K562 (cell line): ENCODE results near the gene ERFL. TPM values are rescaled to one million over a fixed set of nuclear protein-coding genes. Genes with fewer than 3 reads are reported as not detected.

Experiments used
- ATAC-seq: fragments of 200-7000 bp; cut with Tn5 transposase; 3 replicates; pipeline ENCODE4 v1.9.1; 2020; ENCODE audit warnings: moderate library complexity
- BruUV-seq: library from RNA; stranded (reverse); fragments of 400-500 nt; replicated peaks from 2 replicates; lab custom pipeline; 2021; lab: Mats Ljungman, UMichigan
- CTCF ChIA-PET: fragments of 300-600 bp; formaldehyde crosslinking; extraction: SDS; loops from one replicate; lab custom pipeline; 2021; ENCODE audit warnings: low intra/inter-chr PET ratio; lab: Yijun Ruan, JAX
- POLR2A ChIA-PET: fragments of 300-600, 350-650 bp; sonication (Branson Sonifier 250); formaldehyde crosslinking; extraction: SDS; loops from one replicate; lab custom pipeline; 2021; ENCODE audit warnings: antibody characterized with exemption, inconsistent platforms; lab: Yijun Ruan, JAX
- DNase-seq, 4 experiments: peaks; one replicate each; pipeline versions ENCODE4 v3.0.0 to v3.0.0-alpha.2; 2011 to 2018; ENCODE audit warnings: low spot score in 3 of 4, mixed read lengths in 3 of 4; ENCODE audit errors: extremely low read depth in 1 of 4
- FAIRE-seq: peaks from 2 replicates; lab custom pipeline; 2011; peaks lifted over from hg19 to GRCh38; lab: Jason Lieb, UNC
- H2AFZ ChIP-seq: 2 replicates; pipeline ENCODE4 v1.6.0; 2011; ENCODE audit warnings: low read depth, low read length, control low read depth, inconsistent platforms
- H3K27ac ChIP-seq: fragments of 200-600 bp; 3 replicates; pipeline ENCODE4 v1.8.0; 2011; ENCODE audit warnings: low read depth, mild to moderate bottlenecking, control low read depth, inconsistent platforms, low read length, moderate library complexity, mixed read lengths; ENCODE audit errors: extremely low read depth
- H3K27me3 ChIP-seq, 2 experiments: fragments of 300-600 bp in 1 of 2; 2 replicates in 1 of 2; 3 replicates in 1 of 2; pipeline versions ENCODE4 v1.6.0 to v1.8.0; 2011; ENCODE audit warnings: inconsistent platforms in 2 of 2, low read length in 2 of 2, mild to moderate bottlenecking in 1 of 2, mixed read lengths in 1 of 2, moderate library complexity in 1 of 2; ENCODE audit not compliant: control insufficient read depth in 2 of 2, insufficient read depth in 2 of 2
- H3K36me3 ChIP-seq: fragments of 300-600 bp; 3 replicates; pipeline ENCODE4 v1.8.0; 2011; ENCODE audit warnings: mild to moderate bottlenecking, low read length, inconsistent platforms; ENCODE audit not compliant: control insufficient read depth, insufficient read depth
- H3K4me1 ChIP-seq, 2 experiments: fragments of 200-600 bp in 1 of 2; replicated peaks in 1 of 2; 2 replicates in 1 of 2; 3 replicates in 1 of 2; pipeline versions ENCODE4 v1.5.1 to v1.8.0; 2011; ENCODE audit warnings: inconsistent platforms in 2 of 2, low read length in 2 of 2, mild to moderate bottlenecking in 1 of 2, mixed read lengths in 1 of 2, moderate library complexity in 1 of 2; ENCODE audit not compliant: control insufficient read depth in 2 of 2, insufficient read depth in 2 of 2
- H3K4me2 ChIP-seq: 2 replicates; pipeline ENCODE4 v1.6.1; 2011; ENCODE audit warnings: low read length, control low read depth, inconsistent platforms, mixed read lengths; ENCODE audit not compliant: insufficient read depth
- H3K4me3 ChIP-seq: fragments of 200-600 bp; sonication (generic), shearing (Covaris generic); 2 replicates; pipeline ENCODE4 v1.5.1; 2016; ENCODE audit warnings: control low read depth, inconsistent platforms
- H3K79me2 ChIP-seq: fragments of 200-600 bp; 3 replicates; pipeline ENCODE4 v1.8.0; 2011; ENCODE audit warnings: low read length, inconsistent platforms; ENCODE audit not compliant: control insufficient read depth, insufficient read depth
- H3K9ac ChIP-seq, 2 experiments: 2 replicates each; pipeline versions ENCODE4 v1.6.0 to v1.6.1; 2011; ENCODE audit warnings: low read depth in 2 of 2, low read length in 2 of 2, control low read depth in 1 of 2, inconsistent platforms in 1 of 2, mild to moderate bottlenecking in 1 of 2, mixed read lengths in 1 of 2; ENCODE audit not compliant: insufficient read depth in 1 of 2
- H3K9me1 ChIP-seq: one replicate; pipeline ENCODE4 v1.6.0; 2011; ENCODE audit warnings: inconsistent platforms, mild to moderate bottlenecking, low read length, moderate library complexity; ENCODE audit not compliant: control insufficient read depth, insufficient read depth
- H3K9me3 ChIP-seq: replicated peaks from 2 replicates; pipeline ENCODE4 v1.5.1; 2011; ENCODE audit warnings: low read depth, low read length, inconsistent platforms; ENCODE audit not compliant: control insufficient read depth, insufficient read depth
- H4K20me1 ChIP-seq: replicated peaks from 2 replicates; pipeline ENCODE4 v1.6.1; 2011; ENCODE audit warnings: low read length, inconsistent platforms, mixed read lengths; ENCODE audit not compliant: control insufficient read depth, insufficient read depth
- POLR2B ChIP-seq: fragments of 450-650 bp; IDR thresholded peaks from 2 replicates; pipeline ENCODE4 v1.6.1; 2018; ENCODE audit warnings: low read depth; ENCODE audit not compliant: partially characterized antibody
- WGBS: fragments of 100-300 bp; shearing (Covaris generic); methylation state at CpG from one replicate; pipeline ENCODE4 v1.1.6; 2016; ENCODE audit warnings: low coverage, mixed read lengths; ENCODE audit not compliant: insufficient coverage; ENCODE audit errors: missing lambda C conversion rate; 5-methylcytosine and 5-hydroxymethylcytosine counted together
- in situ Hi-C: fragments of 300-500 bp; cut with MboI; formaldehyde crosslinking; loops from 4 replicates; pipeline ENCODE4 v1.15.0; 2018; ENCODE audit warnings: inconsistent platforms, mixed read lengths
- intact Hi-C: fragments of 100-400 bp; cut with micrococcal nuclease; formaldehyde crosslinking; loops from 2 replicates; pipeline ENCODE4 v1.14.2; 2022
- polyA plus RNA-seq, 8 experiments: library from polyadenylated mRNA; depleted of rRNA in 4 of 8; stranded (reverse) in 5 of 8; unstranded in 3 of 8; fragments of >200 nt; fragmentation: Nextera tagmentation in 2 of 8; fragmentation: Illumina TruSeq in 1 of 8; extraction: Ambion mirVana in 2 of 8; extraction: Trizol in 1 of 8; gene quantifications; 2 replicates each; pipeline versions ENCODE4 v1.2.1 to v1.2.3, GENCODE V29; 2011 to 2014; ENCODE audit warnings: inconsistent platforms in 1 of 8, missing spikeins in 1 of 8
- total RNA-seq, 7 experiments: library from RNA; depleted of rRNA in 6 of 7; stranded (reverse); fragments of >200 nt in 6 of 7; fragmentation: Illumina TruSeq in 2 of 7; extraction: Trizol in 2 of 7; gene quantifications; 2 replicates each; pipeline versions ENCODE4 v1.2.1 to v1.2.3, GENCODE V29; 2011 to 2021; ENCODE audit warnings: low replicate concordance in 1 of 7
- TF ChIP-seq, protein P1 (sequence below), 3 experiments: fragments of 200-800 bp in 1 of 3; fragments of 250-450 bp in 1 of 3; fragments of 450-650 bp in 1 of 3; sonication (Bioruptor Pico) in 1 of 3; sonication (Bioruptor generic) in 1 of 3; formaldehyde crosslinking in 1 of 3; IDR thresholded peaks; 2 replicates each; pipeline versions ENCODE4 v1.6.1 to v1.8.0; 2016 to 2022; ENCODE audit warnings: mild to moderate bottlenecking in 2 of 3, missing genetic modification characterization in 2 of 3, missing compliant biosample characterization in 1 of 3, moderate library complexity in 1 of 3

ERFL gene
- total and polyA plus RNA-seq, 9 of the 15 experiments (the other 6 are each of a cell fraction or from before 2014, with no cell fraction given) = 0.07 to 0.75 (median 0.32) TPM; not detected in 4

DNA sequence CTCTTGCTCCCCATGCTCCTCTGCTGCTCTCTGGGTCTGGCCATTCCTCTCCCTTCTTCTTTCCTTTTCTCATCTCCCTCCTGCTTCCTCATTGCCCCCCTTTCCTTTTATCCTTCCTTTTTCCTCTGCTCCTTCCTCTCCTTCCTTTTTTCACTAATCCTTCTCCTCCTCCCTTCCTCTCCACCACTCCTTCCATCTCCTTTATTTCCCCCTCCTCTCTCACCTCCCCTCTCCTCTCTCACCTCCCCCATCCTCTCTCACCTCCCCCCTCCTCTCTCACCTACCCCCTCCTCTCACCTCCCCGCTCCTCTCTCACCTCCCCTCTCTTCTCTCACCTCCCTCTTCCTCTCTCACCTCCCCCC lies 31.7 kb downstream of the ERFL start:
- in situ Hi-C loops (no loop called here), intact Hi-C loops (no loop called here)
- Histone ChIP-seq H4K20me1 (no peaks in the 10 kb centered on the region), H3K9ac (peak overlapping the region in 1 of 2 experiments; percentile 52; a peak in 1 of 4 replicates), H2AFZ (no peak overlapping the region), H3K4me3 (no peak overlapping the region), H3K9me3 (no peaks in the 10 kb centered on the region), H3K4me2 (no peak overlapping the region), H3K36me3 (peaks cover 78% of the 10 kb centered on the region), H3K27ac (no peak overlapping the region), H3K79me2 (no peaks in the 10 kb centered on the region), H3K4me1 (peaks cover 0 to 26% of the 10 kb centered on the region in 2 experiments; a peak in 2 of 5 replicates), H3K9me1 (no peaks in the 10 kb centered on the region), H3K27me3 (no peaks in the 10 kb centered on the region)
- DNase-seq (no peak), FAIRE-seq (no peak), ATAC-seq (no peak)
- BruUV-seq = no TSS peak
- no CpG with 5 or more reads among the region's 1 CpG for WGBS
- TF ChIP-seq POLR2B = peak; percentile 28
- TF ChIP-seq, protein P1, sequence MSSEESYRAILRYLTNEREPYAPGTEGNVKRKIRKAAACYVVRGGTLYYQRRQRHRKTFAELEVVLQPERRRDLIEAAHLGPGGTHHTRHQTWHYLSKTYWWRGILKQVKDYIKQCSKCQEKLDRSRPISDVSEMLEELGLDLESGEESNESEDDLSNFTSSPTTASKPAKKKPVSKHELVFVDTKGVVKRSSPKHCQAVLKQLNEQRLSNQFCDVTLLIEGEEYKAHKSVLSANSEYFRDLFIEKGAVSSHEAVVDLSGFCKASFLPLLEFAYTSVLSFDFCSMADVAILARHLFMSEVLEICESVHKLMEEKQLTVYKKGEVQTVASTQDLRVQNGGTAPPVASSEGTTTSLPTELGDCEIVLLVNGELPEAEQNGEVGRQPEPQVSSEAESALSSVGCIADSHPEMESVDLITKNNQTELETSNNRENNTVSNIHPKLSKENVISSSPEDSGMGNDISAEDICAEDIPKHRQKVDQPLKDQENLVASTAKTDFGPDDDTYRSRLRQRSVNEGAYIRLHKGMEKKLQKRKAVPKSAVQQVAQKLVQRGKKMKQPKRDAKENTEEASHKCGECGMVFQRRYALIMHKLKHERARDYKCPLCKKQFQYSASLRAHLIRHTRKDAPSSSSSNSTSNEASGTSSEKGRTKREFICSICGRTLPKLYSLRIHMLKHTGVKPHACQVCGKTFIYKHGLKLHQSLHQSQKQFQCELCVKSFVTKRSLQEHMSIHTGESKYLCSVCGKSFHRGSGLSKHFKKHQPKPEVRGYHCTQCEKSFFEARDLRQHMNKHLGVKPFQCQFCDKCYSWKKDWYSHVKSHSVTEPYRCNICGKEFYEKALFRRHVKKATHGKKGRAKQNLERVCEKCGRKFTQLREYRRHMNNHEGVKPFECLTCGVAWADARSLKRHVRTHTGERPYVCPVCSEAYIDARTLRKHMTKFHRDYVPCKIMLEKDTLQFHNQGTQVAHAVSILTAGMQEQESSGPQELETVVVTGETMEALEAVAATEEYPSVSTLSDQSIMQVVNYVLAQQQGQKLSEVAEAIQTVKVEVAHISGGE (CRISPR knock-in tag; IDR thresholded peaks at IDR 0.05) = no peak
- POLR2A ChIA-PET = no interaction called here
- CTCF ChIA-PET = no interaction called here
